Liver (tissue), 9 donors: ENCODE data around the gene DPF3. TPM values are rescaled to one million over a fixed set of nuclear protein-coding genes. Genes with fewer than 3 reads are reported as not detected.

Experiments used
- DNase-seq: peaks from one replicate; pipeline ENCODE4 v3.0.0-alpha.2; 2017; ENCODE audit warnings: low spot score
- H3K27ac ChIP-seq, 2 donors: one replicate each; pipeline ENCODE4 v1.7.0; 2013; ENCODE audit warnings: inconsistent platforms in 2 of 2, low read length in 2 of 2, control low read depth in 1 of 2, low read depth in 1 of 2, mild to moderate bottlenecking in 1 of 2
- H3K27me3 ChIP-seq, 4 donors: one replicate each; pipeline versions ENCODE4 v1.6.1 to v1.7.0; 2013; ENCODE audit warnings: low read length in 3 of 4, inconsistent platforms in 1 of 4, mild to moderate bottlenecking in 1 of 4, moderate library complexity in 1 of 4; ENCODE audit not compliant: control insufficient read depth in 4 of 4, insufficient read depth in 4 of 4
- H3K36me3 ChIP-seq, 4 donors: one replicate each; pipeline versions ENCODE4 v1.6.1 to v1.7.0; 2013; ENCODE audit warnings: low read length in 3 of 4, mild to moderate bottlenecking in 3 of 4, low read depth in 1 of 4, moderate library complexity in 1 of 4; ENCODE audit not compliant: control insufficient read depth in 4 of 4, insufficient read depth in 3 of 4
- H3K4me1 ChIP-seq, 4 donors: one replicate each; pipeline versions ENCODE4 v1.6.1 to v1.7.0; 2013; ENCODE audit warnings: low read length in 3 of 4, mild to moderate bottlenecking in 3 of 4, moderate library complexity in 1 of 4; ENCODE audit not compliant: control insufficient read depth in 4 of 4, insufficient read depth in 4 of 4
- H3K4me3 ChIP-seq, 3 donors: one replicate each; pipeline versions ENCODE4 v1.6.1 to v1.7.0; 2013; ENCODE audit warnings: low read length in 3 of 3, control low read depth in 1 of 3, low read depth in 1 of 3, mild to moderate bottlenecking in 1 of 3
- H3K9ac ChIP-seq, 2 donors: one replicate each; pipeline ENCODE4 v1.7.0; 2013; ENCODE audit warnings: low read length in 2 of 2, mild to moderate bottlenecking in 2 of 2, moderate library complexity in 2 of 2, control low read depth in 1 of 2, low read depth in 1 of 2
- H3K9me3 ChIP-seq, 4 donors: one replicate each; pipeline versions ENCODE4 v1.6.1 to v1.7.0; 2013; ENCODE audit warnings: low read length in 3 of 4; ENCODE audit not compliant: control insufficient read depth in 4 of 4
- EGR1 ChIP-seq, 2 donors: IDR thresholded peaks; 2 replicates each; pipeline ENCODE4 v1.6.1; 2016 to 2018; ENCODE audit warnings: antibody characterized with exemption in 2 of 2, low read depth in 2 of 2
- FOXA1 ChIP-seq: IDR thresholded peaks from 2 replicates; pipeline ENCODE4 v1.6.1; 2016; ENCODE audit warnings: antibody characterized with exemption
- FOXA2 ChIP-seq: IDR thresholded peaks from 2 replicates; pipeline ENCODE4 v1.6.1; 2016; ENCODE audit warnings: antibody characterized with exemption
- GABPA ChIP-seq, 2 donors: IDR thresholded peaks in 1 of 2; conservative IDR thresholded peaks in 1 of 2; 2 replicates each; pipeline ENCODE4 v1.6.1; 2016; ENCODE audit warnings: antibody characterized with exemption in 2 of 2, mild to moderate bottlenecking in 1 of 2, moderate library complexity in 1 of 2
- HNF4A ChIP-seq, 2 donors: conservative IDR thresholded peaks; 2 replicates each; pipeline ENCODE4 v1.6.1; 2016; ENCODE audit warnings: antibody characterized with exemption in 2 of 2, mild to moderate bottlenecking in 2 of 2
- HNF4G ChIP-seq: IDR thresholded peaks from 2 replicates; pipeline ENCODE4 v1.6.1; 2016; ENCODE audit warnings: antibody characterized with exemption
- JUND ChIP-seq, 2 donors: IDR thresholded peaks; 2 replicates each; pipeline ENCODE4 v1.6.1; 2016; ENCODE audit warnings: antibody characterized with exemption in 2 of 2
- NR2F2 ChIP-seq: IDR thresholded peaks from 2 replicates; pipeline ENCODE4 v1.6.1; 2016; ENCODE audit warnings: antibody characterized with exemption
- RAD21 ChIP-seq, 2 donors: IDR thresholded peaks; 2 replicates each; pipeline ENCODE4 v1.6.1; 2016; ENCODE audit warnings: antibody characterized with exemption in 2 of 2, mild to moderate bottlenecking in 2 of 2
- RXRA ChIP-seq, 2 donors: IDR thresholded peaks; 2 replicates each; pipeline ENCODE4 v1.6.1; 2017 to 2018; ENCODE audit warnings: antibody characterized with exemption in 2 of 2, mild to moderate bottlenecking in 1 of 2
- SP1 ChIP-seq: IDR thresholded peaks from 2 replicates; pipeline ENCODE4 v1.6.1; 2018; ENCODE audit warnings: antibody characterized with exemption, mild to moderate bottlenecking
- TAF1 ChIP-seq: conservative IDR thresholded peaks from 2 replicates; pipeline ENCODE4 v1.6.1; 2016; ENCODE audit warnings: antibody characterized with exemption, mild to moderate bottlenecking
- YY1 ChIP-seq: IDR thresholded peaks from 2 replicates; pipeline ENCODE4 v1.6.1; 2016; ENCODE audit warnings: antibody characterized with exemption, mild to moderate bottlenecking
- WGBS: extraction: QIAGEN DNeasy Blood & Tissue Kit; methylation state at CpG from one replicate; pipeline ENCODE4 v1.1.7; 2013; 5-methylcytosine and 5-hydroxymethylcytosine counted together
- polyA plus RNA-seq, 2 donors: library from polyadenylated mRNA; stranded (reverse) in 1 of 2; unstranded in 1 of 2; fragments of 200-250 nt in 1 of 2; fragments of >200 nt in 1 of 2; fragmentation: Nextera tagmentation in 1 of 2; extraction: Ambion mirVana in 1 of 2; gene quantifications; one replicate each; pipeline versions ENCODE4 v1.2.1 to v1.2.3, GENCODE V29; 2013 to 2015
- total RNA-seq, 2 donors: library from RNA; depleted of rRNA; stranded (reverse); fragments of >200 nt; gene quantifications; one replicate each; pipeline ENCODE4 v1.2.3, GENCODE V29; 2014
- TF ChIP-seq, protein P1 (sequence below): fragments of 150-350 bp; IDR thresholded peaks from 2 replicates; pipeline ENCODE4 v1.5.1; 2017; ENCODE audit warnings: improper control_type of control experiment, low read depth, low read length; ENCODE audit not compliant: missing input control
- TF ChIP-seq, protein P2 (sequence below): IDR thresholded peaks from 2 replicates; pipeline ENCODE4 v1.6.1; 2016; ENCODE audit warnings: antibody characterized with exemption
- TF ChIP-seq, protein P3 (sequence below): IDR thresholded peaks from 2 replicates; pipeline ENCODE4 v1.6.1; 2016; ENCODE audit warnings: antibody characterized with exemption
- TF ChIP-seq, protein P4 (sequence below): IDR thresholded peaks from 2 replicates; pipeline ENCODE4 v1.6.1; 2016; ENCODE audit warnings: antibody characterized with exemption
- donor health status: healthy.
- donor health status: healthy.
- donor health status: healthy.
- donor health status: healthy.
- donor health status: healthy.

DPF3 gene
- total and polyA plus RNA-seq, 4 donors, result 1.1 to 23.2 (median 2.5) TPM

DNA sequence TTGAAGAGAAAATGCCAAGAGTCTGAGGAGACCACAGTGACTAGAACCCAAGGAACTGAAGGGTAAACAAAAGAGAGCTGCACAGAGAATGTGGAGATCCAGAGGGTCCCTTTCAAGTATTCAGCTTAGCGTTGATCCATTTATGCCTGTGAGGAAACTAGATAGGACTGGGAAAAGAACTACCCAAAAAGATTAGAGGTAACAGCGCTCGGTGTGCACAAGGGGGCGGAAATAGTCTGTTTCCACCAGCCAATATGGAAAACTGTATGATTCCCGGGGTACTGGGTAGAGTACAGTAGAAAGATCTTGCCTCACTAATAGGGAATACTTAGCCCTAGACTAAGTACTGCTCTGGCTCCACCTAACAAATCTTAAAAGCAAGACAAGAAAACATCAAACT lies 135.5 kb downstream of the DPF3 start:
- TF ChIP-seq YY1, result no peak
- TF ChIP-seq NR2F2, result no peak
- no peak for TF ChIP-seq JUND (IDR thresholded peaks at IDR 0.05)
- TF ChIP-seq, protein P1, sequence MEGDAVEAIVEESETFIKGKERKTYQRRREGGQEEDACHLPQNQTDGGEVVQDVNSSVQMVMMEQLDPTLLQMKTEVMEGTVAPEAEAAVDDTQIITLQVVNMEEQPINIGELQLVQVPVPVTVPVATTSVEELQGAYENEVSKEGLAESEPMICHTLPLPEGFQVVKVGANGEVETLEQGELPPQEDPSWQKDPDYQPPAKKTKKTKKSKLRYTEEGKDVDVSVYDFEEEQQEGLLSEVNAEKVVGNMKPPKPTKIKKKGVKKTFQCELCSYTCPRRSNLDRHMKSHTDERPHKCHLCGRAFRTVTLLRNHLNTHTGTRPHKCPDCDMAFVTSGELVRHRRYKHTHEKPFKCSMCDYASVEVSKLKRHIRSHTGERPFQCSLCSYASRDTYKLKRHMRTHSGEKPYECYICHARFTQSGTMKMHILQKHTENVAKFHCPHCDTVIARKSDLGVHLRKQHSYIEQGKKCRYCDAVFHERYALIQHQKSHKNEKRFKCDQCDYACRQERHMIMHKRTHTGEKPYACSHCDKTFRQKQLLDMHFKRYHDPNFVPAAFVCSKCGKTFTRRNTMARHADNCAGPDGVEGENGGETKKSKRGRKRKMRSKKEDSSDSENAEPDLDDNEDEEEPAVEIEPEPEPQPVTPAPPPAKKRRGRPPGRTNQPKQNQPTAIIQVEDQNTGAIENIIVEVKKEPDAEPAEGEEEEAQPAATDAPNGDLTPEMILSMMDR, result no peak
- TF ChIP-seq TAF1, result no peak
- no peak for TF ChIP-seq SP1
- TF ChIP-seq EGR1 (IDR thresholded peaks at IDR 0.05; ENCODE audit: low read depth in 2 of 2), result no peak
- TF ChIP-seq, protein P2, sequence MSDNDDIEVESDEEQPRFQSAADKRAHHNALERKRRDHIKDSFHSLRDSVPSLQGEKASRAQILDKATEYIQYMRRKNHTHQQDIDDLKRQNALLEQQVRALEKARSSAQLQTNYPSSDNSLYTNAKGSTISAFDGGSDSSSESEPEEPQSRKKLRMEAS, result no peak
- TF ChIP-seq, protein P3, sequence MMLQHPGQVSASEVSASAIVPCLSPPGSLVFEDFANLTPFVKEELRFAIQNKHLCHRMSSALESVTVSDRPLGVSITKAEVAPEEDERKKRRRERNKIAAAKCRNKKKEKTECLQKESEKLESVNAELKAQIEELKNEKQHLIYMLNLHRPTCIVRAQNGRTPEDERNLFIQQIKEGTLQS, result no peak
- no peak for TF ChIP-seq HNF4A (conservative IDR thresholded peaks at IDR 0.05)
- H3K27ac ChIP-seq, result no peak overlapping the region
- peaks cover 6 to 10% (median 7%) of the 10 kb centered on the region in 4 donors for H3K9me3 ChIP-seq
- H3K36me3 ChIP-seq, result no peaks in the 10 kb centered on the region
- H3K4me3 ChIP-seq, result no peak overlapping the region
- H3K9ac ChIP-seq, result no peak overlapping the region
- H3K27me3 ChIP-seq, result no peaks in the 10 kb centered on the region
- 94% methylated on average over 5 of the region's 5 CpGs for WGBS
- no peak for DNase-seq
- H3K4me1 ChIP-seq, result no peaks in the 10 kb centered on the region

DNA sequence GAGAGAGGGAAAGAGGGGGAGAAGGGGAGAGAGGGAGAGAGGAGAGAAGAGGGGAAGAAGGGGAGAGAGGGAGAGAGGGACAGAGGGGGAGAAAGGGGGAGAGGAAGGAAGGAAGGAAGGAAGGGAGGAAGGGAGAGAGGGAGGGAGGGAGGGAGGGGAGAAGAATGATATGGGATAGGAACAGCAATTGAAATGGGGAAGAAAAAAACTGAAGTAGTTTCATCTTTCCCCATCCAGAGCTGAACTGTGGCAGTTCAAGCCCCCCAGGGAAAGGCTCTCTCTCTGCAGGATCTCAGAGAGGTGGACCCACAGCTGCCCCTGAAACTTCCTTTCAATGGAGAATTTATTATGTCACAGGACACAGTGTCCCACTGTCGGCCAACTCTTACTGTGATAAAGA lies 136.9 kb downstream of the DPF3 start:
- peaks cover 6 to 10% (median 7%) of the 10 kb centered on the region in 4 donors for H3K9me3 ChIP-seq
- H3K4me3 ChIP-seq, result no peak overlapping the region
- H3K9ac ChIP-seq, result no peak overlapping the region
- no peaks in the 10 kb centered on the region for H3K27me3 ChIP-seq
- H3K36me3 ChIP-seq, result no peaks in the 10 kb centered on the region
- H3K27ac ChIP-seq, result no peak overlapping the region
- H3K4me1 ChIP-seq, result no peaks in the 10 kb centered on the region
- 97% methylated on average over 1 of the region's 1 CpG for WGBS
- no peak for TF ChIP-seq RXRA (IDR thresholded peaks at IDR 0.05)
- TF ChIP-seq TAF1, result no peak
- no peak for TF ChIP-seq YY1
- TF ChIP-seq, protein P2, result no peak
- no peak for TF ChIP-seq NR2F2
- TF ChIP-seq, protein P1, result no peak
- TF ChIP-seq HNF4A (conservative IDR thresholded peaks at IDR 0.05), result no peak
- no peak for TF ChIP-seq RAD21 (IDR thresholded peaks at IDR 0.05)
- TF ChIP-seq, protein P4, sequence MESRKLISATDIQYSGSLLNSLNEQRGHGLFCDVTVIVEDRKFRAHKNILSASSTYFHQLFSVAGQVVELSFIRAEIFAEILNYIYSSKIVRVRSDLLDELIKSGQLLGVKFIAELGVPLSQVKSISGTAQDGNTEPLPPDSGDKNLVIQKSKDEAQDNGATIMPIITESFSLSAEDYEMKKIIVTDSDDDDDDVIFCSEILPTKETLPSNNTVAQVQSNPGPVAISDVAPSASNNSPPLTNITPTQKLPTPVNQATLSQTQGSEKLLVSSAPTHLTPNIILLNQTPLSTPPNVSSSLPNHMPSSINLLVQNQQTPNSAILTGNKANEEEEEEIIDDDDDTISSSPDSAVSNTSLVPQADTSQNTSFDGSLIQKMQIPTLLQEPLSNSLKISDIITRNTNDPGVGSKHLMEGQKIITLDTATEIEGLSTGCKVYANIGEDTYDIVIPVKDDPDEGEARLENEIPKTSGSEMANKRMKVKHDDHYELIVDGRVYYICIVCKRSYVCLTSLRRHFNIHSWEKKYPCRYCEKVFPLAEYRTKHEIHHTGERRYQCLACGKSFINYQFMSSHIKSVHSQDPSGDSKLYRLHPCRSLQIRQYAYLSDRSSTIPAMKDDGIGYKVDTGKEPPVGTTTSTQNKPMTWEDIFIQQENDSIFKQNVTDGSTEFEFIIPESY, result no peak
- TF ChIP-seq EGR1 (IDR thresholded peaks at IDR 0.05; ENCODE audit: low read depth in 2 of 2), result no peak
- no peak for TF ChIP-seq HNF4G
- TF ChIP-seq, protein P3, result no peak
- TF ChIP-seq FOXA2, result no peak
- TF ChIP-seq GABPA (IDR thresholded peaks at IDR 0.05 in 1 of 2, conservative IDR thresholded peaks at IDR 0.05 in 1 of 2), result no peak
- TF ChIP-seq FOXA1, result no peak
- TF ChIP-seq SP1, result no peak
- no peak for DNase-seq
